Stimulated activated CD4-positive, alpha-beta T cell treated with anti-CD3 and anti-CD28 coated beads, Interleukin-15, amount 100 ng/mL, for 1 hour (primary cell): Measurements from ENCODE around the gene ZNF496.

ENCODE experiments used
- DNase-seq, 2 donors: peaks; one replicate each; pipeline ENCODE4 v3.0.0-alpha.2; 2020; ENCODE audit warnings: low read depth in 1 of 2, low spot score in 1 of 2

ZNF496 gene

DNA sequence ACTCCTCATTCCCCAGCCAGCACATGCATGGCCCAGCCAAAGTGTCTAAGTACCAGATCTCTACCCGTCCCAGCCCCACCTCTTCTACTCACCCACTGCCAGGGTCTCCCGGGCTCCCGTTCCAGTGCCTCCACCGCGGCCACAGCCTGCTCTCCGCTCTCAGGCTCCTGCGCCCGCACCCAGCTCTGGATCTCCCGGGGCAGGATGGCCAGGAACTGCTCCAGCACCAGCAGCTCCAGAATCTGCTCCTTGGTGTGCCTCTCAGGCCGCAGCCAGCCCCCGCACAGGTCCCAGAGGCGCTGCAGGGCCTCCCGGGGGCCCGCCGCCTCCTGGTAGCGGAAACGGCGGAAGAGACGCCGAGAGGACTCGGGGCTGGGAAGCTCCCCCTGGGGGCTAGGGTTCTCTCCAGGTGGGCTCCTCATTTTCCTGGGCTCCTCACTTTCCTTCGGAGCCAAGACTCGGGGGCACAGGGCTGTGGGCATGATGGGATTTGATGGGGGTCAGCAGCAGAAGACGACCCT lies 2.5 kb downstream of the ZNF496 start:
- DNase-seq, result no peak

DNA sequence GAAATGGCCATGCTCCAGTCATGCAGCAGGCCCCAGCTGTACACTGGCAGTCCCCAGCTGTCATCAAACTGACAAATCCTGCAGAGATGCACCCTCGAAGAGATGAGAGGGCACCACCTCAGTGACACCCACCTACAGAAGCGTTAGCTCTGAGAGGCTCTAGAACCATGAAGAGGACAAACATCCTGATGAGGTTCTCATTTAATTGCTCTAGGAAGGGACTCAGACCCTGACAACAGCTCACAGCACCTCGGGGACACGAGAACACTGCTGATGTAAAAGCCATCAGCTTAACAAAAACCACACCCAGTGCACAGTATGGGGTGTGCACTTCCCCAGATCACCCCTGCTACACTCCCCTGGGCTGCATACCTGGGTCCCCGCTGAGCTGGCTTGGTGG lies 3.4 kb downstream of the ZNF496 start:
- no peak for DNase-seq

DNA sequence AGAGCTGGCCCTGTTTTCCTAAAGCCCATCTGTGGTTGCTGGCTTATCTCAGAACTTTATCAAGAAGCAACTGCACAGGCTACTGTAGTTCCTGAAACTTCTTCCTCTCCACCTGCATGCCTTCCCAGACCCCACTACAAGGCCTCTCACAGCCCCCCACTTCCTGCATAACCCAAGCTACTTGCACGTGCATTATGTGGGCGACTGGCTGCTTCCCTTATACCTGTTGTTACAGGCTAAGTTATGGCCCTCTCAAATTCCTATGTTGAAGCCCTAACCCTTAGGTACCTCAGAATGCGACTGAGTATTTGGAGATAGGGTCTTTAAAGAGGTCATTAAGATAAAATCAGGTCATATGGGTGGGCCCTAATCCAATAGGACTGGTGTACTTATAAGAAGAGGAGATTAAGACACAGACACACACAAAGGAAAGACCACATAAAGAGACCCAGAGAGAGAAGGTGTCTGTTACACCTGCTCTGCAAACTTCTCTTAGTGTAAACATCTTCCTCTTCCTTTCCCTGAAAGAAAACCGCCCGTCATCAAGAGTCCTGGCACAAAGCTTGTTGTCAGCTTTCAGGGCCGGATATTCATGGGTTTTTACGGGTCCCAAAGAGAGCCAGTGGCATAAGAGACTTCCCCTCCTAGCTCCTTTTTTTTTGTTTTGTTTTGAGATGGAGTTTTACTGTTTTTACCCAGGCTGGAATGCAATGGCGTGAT lies 5.1 kb downstream of the ZNF496 start:
- no peak for DNase-seq

DNA sequence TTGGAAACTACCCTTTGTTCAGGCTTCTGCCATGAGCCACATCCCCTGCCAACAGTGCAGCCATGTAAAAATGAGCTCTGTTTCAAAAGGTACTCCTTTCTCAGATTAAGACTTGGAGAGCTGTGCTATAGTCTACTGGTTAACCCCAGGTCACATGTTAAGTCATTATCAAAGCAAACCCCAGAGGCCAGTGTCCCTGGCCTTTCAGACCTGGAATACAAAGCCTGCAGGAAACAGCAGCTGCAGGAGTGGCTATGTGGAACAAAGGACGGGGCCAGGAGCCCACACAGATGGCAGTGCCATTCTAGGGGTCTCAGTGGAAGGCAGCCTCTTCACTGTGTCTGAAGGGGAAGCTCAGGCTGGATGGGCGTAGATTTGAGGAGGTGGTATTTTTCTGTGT lies 6.7 kb downstream of the ZNF496 start:
- no peak for DNase-seq

DNA sequence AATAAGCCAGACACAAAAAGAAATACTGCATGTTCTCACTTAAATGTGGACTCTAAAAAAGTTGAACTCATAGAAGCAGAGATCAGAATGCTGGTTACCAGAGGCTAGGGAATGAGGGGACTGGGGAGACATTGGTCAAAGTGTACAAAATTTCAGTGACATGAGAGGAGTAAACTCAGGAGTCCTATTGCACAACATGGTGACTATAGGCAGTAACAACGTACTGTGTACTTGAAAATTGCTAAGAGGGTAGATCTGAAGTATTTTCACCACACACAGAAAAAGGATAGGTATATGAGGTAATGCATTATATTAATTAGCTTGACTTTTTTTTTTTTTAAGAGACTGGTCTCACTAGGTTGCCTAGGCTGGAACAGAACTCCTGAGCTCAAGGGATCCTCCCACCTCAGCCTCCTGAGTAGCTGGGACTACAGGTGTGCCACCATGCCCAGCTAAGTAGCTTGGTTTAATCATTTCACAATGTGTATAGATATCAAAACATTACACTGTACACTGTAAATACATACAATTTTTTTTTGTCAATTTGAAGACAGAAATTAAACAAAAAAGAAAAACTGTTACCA lies 7.4 kb downstream of the ZNF496 start:
- DNase-seq, result no peak

DNA sequence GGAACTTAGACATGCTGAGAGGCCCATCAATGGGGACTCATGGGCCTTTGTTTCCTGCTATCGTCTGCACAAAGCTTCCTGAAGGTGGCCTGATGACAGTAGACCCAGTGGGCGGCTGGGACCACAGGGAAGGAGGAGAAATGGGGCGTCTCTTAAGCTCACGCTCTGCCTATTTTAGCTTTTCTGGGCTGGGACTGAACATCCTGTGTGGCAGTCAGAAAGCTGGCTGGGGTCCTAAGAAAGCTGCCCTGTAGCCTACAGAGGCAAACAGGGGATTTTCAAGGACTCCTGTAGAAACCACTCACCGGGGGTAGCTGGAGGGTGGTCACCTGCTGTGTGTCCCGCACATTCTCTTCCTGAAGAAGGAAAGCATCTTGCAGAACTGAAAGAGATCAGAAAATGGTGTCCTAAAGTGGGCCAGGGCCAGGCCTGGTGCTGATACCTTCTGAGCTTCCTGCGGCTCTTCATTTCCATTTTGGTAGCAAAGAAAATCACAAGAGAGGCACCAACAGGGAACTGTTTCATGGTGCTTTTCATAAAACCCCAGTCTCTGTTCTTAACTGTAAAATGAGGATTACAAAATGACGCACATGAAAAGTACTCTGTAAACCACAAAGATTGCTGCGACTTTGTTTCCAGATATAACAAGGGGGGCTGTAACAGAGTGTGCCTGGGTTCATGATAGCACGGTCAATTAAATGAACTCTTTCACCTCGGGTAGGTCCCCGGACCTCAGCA lies 8.6 kb downstream of the ZNF496 start:
- DNase-seq, result no peak

DNA sequence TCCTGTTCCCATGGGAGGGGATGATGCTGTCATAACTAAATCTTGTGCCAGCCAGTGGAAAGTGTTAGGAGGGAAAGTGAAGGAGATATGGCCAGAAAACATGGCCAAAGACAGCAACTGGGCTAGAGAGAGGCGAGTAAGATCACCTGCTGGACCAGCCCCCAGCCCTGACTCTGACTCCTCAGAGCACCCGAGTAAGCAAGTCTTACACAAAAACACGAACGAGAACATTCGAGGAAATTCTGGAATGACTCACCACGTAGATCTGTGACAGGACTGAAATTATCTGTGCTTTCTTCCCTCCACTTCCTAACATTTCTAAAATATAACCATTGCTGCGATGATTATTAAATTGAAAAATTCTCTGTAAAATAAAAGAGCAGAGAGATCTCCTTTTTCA lies 9.2 kb downstream of the ZNF496 start:
- no peak for DNase-seq

DNA sequence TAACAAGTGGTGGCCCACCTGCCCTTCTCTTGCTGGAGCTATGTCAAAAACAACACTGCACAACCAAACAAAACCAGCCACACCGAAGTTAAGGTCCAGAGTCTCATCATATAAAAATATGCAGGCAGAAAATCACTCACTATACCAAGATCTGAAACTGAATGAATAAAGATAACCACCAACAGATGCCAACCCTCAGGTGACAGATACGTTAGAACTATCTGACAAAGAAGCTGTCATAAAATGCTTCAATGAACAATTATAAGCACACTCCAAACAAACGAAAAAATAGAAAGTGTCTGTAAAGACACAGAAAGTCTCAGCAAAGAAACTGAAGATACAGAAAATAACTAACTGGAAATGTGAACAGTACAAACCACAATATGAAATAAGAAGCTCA lies 14.0 kb downstream of the ZNF496 start:
- no peak for DNase-seq

DNA sequence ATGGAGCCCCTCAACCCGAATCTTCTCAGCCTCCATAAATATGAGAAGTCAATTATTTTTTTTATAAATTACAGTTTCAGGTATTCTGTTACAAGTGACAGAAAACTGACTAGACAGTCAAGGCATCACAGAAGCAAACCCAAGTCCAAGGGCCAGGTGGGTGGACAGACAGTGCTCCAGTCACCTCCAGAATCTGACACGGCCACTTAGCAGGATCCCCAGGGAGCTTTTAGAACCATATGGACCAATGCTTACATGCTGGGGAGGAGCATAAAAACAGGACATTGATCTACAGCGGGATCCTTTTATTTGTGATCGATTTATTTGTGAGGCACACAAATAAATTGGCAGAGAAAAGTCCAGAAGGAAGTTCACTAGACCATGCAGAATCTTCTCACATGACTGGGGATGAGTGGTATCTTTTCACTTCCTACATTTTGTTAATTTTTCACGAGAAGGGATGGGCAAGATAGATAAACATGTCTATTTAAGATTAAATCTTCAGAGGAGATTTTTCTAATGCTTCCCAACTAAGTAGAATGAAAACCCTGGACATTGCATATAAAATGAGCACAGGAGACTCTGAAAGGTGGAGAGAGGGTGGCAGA lies 15.0 kb downstream of the ZNF496 start:
- no peak for DNase-seq

DNA sequence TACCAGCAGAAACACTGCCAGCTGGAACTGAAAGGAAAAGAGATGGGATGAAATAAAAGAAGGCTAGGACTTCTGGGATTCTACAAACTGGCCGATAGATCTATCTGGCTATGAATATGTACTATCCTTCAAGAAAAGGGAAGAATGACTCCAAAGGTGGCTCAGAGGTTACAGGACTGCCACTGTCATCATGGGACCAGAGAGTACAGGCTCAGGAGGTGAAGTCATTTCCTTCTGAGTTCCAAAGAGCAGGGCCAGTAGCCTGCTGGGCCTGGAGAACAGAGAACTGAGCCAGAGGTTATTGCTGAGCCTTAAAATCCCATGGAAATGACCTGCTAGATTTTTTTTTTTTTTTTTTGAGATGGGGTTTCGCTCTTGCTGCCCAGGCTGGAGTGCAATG lies 27.6 kb downstream of the ZNF496 start:
- DNase-seq, result no peak

DNA sequence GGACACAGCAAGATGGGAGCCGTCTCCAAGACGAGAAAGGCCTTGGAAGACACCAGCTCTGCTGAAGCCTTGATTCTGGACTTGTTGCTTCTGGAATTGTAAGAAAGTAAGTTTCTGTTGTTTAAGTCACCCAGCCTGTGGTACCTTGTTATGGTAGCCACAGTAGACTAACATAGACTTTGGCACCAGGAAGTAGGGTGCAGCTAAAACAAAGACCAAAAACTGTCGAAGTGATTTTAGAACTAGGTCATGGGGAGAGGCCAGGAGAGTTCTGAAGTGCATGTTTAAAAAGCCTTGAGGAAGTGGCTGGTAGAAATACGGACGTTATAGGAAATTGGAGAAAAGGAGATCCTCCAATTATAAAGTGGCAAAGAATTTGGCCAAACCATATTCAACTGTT lies 28.5 kb downstream of the ZNF496 start:
- no peak for DNase-seq

DNA sequence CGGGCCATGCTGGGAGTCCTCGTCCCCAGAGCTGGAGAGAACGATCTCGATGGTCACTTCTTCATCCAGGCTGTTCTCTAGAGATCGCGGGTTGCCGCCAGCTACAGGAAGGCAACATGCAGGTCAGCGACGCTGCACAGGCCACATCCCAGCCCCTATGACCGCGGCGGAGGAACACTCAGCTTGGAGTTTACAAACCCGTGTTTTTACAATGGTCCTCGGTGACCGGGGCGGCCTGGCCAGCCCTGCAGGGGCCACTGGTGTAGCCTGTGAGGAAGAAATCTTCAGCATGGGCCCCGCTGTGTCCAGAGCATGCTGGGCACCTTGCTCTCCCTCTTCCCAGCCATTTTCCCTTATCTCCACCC lies 30.5 kb downstream of the ZNF496 start:
- DNase-seq, result no peak

DNA sequence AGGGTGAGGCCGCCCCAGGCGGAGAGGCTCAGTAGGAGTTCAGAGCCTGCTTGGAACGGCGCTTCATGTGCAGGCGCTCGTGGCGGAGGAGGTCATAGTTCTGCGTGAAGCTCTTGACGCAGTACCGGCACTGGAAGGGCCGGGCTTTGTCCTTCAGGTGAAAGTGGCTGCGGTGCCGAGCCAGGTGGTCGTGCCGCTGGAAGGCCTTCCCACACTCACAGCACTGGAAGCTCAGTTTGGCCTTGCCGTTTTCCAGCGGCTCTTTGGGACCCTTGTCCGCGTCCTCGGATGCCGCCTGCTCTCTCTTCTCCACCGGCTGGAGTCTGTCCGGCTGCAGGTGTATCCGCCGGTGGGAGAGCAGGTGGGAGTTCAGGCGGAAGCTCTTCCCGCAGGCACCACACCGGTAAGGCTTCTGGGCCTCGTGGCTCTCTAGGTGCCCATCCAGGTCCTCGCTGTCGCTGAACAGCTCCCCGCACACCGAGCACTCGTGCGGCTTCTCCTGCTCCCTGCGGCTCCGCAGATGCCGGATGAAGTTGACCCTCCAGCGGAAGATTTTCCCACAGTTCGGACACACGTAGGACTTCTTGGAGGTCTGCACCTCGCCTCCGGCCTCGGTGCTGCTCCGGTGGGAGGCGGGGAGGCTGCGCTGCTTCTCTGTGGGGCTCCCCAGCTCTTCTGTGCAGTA lies 31.0 kb downstream of the ZNF496 start:
- DNase-seq, result no peak

DNA sequence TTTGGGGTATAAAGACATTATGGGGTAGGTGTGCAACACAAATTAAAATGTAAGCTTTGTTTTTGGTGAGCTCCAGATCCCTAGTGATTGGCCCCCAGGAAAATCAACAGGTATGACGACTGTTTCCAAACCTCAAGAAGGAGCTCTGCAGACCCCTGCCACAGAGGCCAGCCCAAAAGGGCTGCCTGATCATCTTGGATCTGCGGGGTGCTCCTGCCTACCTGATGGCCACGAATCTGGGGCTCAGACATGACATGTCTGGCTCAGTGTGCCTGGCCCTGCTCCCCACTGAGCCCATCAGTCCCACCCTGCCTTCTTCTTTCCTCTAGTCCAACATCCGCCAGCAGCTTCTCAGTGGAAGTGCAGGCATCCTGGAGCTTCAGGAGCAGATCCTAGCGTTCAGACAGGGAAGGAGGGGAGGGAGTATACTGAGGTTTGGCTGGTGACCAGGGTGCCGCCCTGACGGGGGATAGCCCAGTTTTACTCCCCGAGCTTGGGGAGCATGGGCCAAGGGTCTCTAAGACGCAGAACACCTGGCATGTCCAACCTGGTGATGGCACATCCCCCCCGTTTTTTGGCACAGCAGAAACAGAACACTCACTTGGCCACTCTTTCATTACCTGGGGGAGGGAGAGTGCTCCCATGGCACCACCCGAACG lies 31.8 kb downstream of the ZNF496 start:
- no peak for DNase-seq

DNA sequence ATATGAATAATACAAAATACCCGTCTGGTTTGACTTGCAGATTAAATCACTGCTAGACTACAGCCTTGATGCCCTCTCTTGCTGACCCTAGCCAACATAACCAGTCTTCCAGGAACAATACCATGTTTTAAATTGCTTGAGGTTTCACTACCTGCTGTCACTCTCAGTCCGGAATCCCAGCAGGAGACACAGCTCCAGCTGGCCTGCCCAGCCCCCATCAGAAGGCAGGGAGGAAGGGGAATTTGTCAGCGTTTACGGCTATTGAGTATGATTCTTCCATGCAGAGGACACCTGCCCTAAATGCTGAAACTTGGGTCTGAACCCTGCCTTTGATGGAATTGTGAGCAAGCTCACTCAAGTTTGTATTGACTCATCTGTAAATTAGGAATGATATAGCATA lies 33.0 kb downstream of the ZNF496 start:
- no peak for DNase-seq

DNA sequence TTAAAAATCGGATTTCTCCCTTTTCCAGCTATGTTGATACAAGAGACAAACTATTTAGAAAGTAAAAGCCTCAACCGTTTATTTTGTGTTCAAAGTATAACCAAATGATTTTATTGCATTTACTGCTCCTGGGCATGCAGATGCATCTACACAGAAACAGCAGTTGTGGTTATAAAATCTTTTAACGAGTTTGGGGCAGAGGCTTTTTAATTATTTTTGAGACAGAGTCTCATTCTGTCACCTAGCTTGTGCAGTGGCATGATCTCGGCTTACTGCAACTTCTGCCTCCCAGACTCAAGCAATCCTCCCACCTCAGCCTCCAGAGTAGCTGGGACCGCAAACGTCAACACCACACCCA lies 33.6 kb downstream of the ZNF496 start:
- DNase-seq, result no peak

DNA sequence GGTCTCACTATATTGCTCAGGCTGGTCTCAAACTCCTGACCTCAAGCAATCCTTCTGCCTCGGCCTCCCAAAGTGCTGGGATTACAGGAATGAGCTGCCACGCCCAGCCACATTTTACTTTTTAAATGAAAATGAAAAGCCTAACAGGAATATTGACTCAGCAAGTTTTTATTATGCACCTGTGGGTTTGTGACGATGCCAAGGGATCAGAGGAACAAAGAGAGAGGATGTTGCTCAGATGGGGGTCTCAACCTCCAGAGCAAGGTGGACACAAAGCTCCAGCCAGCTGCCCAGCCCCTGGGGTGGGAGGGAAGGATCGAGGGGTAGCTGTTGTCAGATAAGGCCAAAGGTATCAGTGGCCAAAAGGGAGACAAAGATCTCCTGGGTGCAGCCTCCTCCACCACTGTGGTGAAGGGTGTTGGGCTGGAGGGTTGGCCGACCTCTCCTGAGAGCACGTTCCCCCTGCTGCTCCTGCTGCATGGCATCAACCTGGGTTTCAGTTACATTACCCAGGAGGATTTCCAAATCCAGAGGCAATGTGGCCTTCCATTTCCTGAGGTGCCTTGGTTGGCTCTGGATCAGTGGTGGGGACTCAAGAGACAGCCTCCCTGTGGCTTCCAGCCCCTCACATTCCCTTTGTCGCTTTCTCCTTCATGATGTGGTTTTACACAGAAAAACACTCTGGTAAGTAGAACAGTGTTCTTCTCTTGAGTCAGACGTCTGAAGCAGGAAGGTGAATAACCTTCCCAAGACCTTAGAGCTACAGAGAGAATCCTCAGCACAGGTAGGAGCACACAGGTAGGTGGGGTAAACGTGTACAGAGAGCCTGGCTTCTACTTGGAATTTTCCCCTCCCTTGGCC lies 34.2 kb downstream of the ZNF496 start:
- DNase-seq, result no peak

DNA sequence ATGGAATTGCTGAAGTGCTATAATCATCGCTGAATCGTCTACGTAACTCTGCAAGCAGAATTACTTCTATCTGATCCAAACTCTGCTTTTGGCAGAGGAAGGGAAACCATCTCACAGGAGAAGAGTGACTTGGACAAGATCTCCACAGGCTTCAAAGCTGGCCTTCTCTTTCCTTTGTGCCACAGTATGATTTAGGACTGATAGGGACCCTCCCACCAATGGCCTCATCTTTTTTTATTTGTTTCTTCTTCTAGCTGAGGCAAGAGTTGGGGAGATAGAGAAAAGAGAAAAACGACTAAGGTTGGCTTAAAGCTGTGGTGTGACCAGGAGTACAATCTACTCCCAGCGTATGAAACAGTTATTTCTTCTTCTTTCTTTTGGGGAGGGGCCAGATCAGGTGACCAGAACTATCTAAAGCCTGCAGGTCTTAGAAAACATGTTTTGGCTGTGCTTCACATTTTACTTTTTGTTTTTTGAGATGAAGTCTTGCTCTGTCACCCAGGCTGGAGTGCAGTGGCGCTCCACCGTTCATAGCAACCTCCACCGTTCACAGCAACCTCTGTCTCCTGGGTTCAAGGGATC lies 35.0 kb downstream of the ZNF496 start:
- no peak for DNase-seq

DNA sequence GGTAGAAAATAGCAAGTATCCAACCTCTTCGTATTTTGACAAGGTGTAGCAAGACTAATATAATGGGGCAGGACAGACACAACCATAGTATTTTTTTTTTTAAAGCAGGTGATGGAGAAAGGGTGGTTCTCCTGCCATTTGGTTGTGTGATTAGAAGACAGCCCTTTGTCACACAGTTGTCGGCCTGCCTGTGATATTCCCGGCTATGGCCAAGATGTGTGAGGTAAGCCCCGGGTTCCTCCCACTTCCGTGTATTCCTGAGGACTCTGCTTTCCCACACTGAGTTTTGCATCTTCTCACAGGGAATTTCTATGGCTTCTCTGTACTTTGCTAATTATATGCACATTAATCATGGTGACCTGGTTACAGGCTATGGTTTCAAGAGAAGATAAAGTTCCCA lies 35.9 kb downstream of the ZNF496 start:
- no peak for DNase-seq

DNA sequence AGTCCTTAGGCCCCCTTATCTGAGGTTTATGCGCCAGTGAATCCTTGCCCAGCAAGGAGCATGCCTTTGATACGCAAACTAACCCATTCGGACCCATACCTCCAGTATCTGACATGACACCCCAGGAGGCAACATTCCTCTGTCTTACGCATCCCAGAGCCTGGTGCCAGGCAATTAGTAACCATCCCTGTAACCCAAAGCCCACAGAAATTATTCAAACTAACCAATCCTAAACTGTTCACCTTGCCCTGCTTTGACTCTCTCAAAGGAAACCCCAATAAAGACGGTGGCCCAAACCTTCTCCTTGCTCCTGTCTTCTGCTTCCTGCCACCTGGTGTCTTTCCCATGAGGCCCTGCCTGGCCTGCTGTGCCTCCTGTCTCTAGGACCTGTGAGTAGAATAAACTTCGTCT lies 36.4 kb downstream of the ZNF496 start:
- no peak for DNase-seq
